ENCODE measurements around the gene HEG1. TPM values are rescaled to one million over a fixed set of nuclear protein-coding genes. Genes with fewer than 3 reads are reported as not detected.

The HEG1 gene
- polyA plus RNA-seq, 3 donors = 24.2 to 32.1 (median 25.6) TPM

- DNase-seq (ENCODE audit: extremely low read depth in 1 of 11, low read depth in 9 of 11, low spot score in 4 of 11) = no peak
These were observed 1.7 kb downstream of the HEG1 start for GRCh38 chr3:125054062-125054448.

GRCh38 chr3:125053304-125053699 lies 2.5 kb downstream of the HEG1 start:
- DNase-seq (ENCODE audit: extremely low read depth in 1 of 11, low read depth in 9 of 11, low spot score in 4 of 11) = no peak

DNA sequence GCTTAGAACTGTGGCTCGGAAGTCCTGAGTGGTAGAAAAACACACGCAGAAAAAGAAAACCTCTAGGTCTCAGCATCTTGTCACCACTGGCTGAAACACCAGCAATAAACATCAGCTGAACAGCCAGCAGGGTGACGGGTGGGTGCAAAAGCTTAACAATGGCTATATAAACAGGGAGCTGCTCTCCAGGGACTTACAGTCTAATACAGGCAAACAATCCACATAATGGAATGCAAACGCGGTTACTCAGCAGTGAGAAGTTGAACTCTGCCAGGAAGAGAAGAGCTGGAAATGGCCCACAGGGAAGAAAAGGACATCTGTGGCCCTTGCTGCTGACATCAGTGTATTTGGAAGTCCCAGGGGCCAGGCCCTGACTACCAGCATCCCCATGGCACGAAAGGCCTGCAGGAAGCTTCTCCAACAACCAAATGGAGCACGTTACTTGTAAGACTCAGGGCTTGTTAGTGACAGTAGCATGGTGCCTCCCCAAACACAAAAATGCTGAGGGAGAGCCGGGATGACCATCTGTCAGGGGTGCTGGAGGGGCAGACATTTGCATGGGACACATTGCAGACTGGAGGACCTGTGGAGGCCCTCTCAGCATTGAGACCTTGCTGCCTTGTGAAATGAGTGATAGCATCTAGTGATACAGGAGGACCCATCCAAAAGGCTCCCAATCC lies 3.0 kb downstream of the HEG1 start:
- no peak for DNase-seq (ENCODE audit: extremely low read depth in 1 of 11, low read depth in 9 of 11, low spot score in 4 of 11)

- DNase-seq (ENCODE audit: extremely low read depth in 1 of 11, low read depth in 9 of 11, low spot score in 4 of 11) = peak in 1 of 11 donors; percentile 30
These were observed 3.8 kb downstream of the HEG1 start for GRCh38 chr3:125051715-125052581.

- DNase-seq (ENCODE audit: extremely low read depth in 1 of 11, low read depth in 9 of 11, low spot score in 4 of 11) = no peak
These were observed 4.6 kb downstream of the HEG1 start for GRCh38 chr3:125051205-125051604.

- no peak for DNase-seq (ENCODE audit: extremely low read depth in 1 of 11, low read depth in 9 of 11, low spot score in 4 of 11)
These were observed 5.2 kb downstream of the HEG1 start for GRCh38 chr3:125050488-125051090.

DNA sequence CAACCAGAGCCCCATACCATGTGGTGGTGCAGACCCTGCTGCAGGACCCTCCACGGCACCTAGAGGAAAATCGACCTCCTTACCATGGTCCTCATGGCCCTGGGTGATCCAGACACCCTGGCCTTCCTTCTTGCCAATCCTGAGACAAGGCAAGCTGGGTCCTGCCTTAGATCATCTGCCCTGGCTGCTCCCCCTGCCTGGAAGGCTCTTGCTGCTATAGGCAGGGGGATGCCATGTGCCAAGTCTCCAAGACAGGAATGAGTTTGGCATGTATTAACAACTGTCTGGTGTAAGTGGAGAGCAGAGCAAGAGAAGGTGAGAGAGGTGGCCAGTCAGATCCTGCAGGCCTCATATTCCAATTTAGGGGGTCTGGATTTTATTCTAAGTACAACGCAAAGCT lies 7.5 kb downstream of the HEG1 start:
- no peak for DNase-seq (ENCODE audit: extremely low read depth in 1 of 11, low read depth in 9 of 11, low spot score in 4 of 11)

- no peak for DNase-seq (ENCODE audit: extremely low read depth in 1 of 11, low read depth in 9 of 11, low spot score in 4 of 11)
These were observed 9.8 kb downstream of the HEG1 start for GRCh38 chr3:125045965-125046364.

- no peak for DNase-seq (ENCODE audit: extremely low read depth in 1 of 11, low read depth in 9 of 11, low spot score in 4 of 11)
These were observed 10.6 kb downstream of the HEG1 start for GRCh38 chr3:125045194-125045593.

DNA sequence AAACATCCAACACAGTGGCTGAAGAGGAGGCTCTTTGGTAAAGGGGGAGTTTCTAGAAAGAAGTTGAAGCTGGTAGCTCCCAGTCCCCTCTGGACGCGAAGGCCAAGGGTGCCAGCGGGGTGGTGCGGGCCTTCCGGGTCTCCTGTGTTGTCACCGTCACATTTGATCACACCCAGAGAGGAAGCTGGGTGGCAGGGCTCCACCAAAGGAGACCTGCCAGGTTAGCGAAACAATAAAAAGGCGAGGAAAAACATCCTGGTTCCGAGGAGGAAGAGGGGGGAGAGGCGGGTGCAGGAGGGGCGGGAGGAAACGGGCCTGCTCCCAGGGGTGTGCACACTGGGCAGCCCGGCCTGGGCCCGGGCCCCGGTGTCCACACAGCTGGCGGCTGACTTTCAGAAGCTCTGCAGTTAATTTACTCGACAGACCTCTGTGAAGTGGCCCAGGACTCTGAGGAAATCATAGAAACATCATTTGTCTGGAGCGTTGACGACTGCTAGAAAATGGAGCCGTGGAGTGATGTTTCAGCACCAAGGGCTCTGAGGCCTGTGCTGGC lies 12.1 kb downstream of the HEG1 start:
- DNase-seq (ENCODE audit: extremely low read depth in 1 of 11, low read depth in 9 of 11, low spot score in 4 of 11) = no peak

DNA sequence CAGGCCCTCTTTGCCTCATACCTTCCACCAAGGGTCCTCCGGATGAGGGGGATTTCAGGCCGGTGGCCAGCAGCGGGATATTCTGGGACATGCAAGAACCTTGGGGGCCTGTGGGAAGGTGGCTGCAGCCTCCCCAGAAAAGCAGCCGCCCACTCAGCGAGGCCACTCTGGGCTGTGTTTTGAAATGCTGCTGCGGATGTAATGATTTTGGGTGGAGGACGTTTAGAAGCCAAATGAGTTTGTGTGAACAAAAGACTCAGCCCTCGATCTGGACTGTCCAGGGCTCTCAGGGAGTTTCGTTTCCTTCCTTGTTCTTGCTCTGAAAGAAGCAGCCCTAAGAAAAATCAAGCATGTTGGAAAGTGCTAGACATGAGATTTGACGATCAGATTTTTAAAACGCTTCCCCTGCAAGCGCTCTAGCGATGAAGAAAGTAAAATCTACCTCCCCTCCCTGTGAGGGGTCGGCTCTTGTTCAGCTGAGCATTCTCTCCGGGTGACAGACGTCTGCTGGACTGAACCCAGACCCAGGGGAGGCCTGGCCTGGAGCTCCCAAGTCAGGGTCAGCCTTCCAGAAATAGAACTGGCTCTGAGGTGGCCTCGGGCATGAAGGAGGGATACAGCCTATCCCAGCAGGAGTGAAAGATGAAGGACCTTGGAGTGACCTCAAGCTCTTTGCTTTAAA lies 12.9 kb downstream of the HEG1 start:
- DNase-seq (ENCODE audit: extremely low read depth in 1 of 11, low read depth in 9 of 11, low spot score in 4 of 11) = no peak

- no peak for DNase-seq (ENCODE audit: extremely low read depth in 1 of 11, low read depth in 9 of 11, low spot score in 4 of 11)
These were observed 16.4 kb downstream of the HEG1 start for GRCh38 chr3:125039131-125040100.

DNA sequence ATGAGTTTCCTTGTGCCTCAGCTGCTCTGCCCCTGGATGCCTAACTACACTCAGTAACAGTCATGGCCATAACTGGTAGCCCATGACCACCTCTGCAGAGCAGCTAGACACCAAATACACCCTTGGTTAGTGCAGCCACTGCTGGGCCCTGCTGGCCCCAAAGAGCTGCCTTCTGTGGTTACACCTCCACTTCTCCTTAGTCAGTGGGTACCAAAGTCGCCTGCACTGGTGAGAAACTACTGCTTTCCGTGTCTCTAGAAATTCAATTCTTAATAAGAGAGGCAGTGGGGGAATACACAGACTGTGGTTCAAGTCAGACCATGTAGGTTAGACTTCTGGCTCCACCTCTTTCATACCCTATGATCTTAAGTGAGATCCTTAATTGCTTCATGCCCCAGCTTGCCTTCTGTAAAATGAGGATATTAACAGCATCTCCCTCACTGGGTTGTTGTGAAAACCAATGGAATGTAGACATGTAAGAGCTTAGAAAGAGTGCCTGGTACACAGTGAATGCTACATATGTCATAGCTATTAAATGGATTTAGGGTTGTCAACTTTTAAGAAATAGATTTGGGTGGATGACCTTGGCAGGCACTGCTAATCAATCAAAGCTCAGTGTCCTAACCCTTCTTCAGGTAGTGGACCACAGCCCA lies 18.2 kb downstream of the HEG1 start:
- DNase-seq (ENCODE audit: extremely low read depth in 1 of 11, low read depth in 9 of 11, low spot score in 4 of 11) = no peak

GRCh38 chr3:125035217-125035616 lies 20.6 kb downstream of the HEG1 start:
- no peak for DNase-seq (ENCODE audit: extremely low read depth in 1 of 11, low read depth in 9 of 11, low spot score in 4 of 11)

- no peak for DNase-seq (ENCODE audit: extremely low read depth in 1 of 11, low read depth in 9 of 11, low spot score in 4 of 11)
These were observed 22.2 kb downstream of the HEG1 start for GRCh38 chr3:125033616-125034015.

DNA sequence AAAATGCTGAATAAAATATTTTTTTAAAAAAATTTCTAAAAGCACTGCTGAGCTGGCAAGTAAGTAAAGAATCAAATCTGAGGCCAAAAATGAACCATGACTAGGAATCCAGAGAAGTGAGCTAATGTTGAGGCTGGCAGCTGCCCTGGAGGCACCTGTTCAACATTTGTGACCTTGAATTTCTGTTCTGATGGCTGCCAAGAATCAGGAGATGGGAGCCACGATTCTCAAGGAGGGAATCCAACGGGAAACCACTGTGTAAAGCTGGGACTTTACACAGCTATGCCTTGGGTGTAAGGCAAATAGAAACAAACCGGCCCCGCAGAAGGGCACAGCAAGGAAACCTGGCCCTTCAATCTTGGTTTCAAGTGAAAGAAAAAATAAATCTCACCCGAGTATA lies 22.7 kb downstream of the HEG1 start:
- no peak for DNase-seq (ENCODE audit: extremely low read depth in 1 of 11, low read depth in 9 of 11, low spot score in 4 of 11)

GRCh38 chr3:125032683-125033082 lies 23.1 kb downstream of the HEG1 start:
- DNase-seq (ENCODE audit: extremely low read depth in 1 of 11, low read depth in 9 of 11, low spot score in 4 of 11) = no peak

All from renal cortex interstitium (tissue), 11 donors.